ENCODE measurements around the gene CUL9.

Gene CUL9

GRCh38 chr6:43178150-43178549 lies 3.8 kb upstream of the CUL9 start:
- Histone ChIP-seq H3K4me1 (ENCODE audit: insufficient read depth, low read length) (peaks cover 50% of the 10 kb centered on the region), H3K36me3 (ENCODE audit: insufficient read depth, low read length) (peaks cover 57% of the 10 kb centered on the region), H2AFZ (ENCODE audit: low read depth, low read length) (no peak overlapping the region), H3K79me2 (ENCODE audit: insufficient read depth, low read length) (peaks cover 41% of the 10 kb centered on the region), H3K9ac (ENCODE audit: low read depth, low read length) (no peak overlapping the region), H3K4me2 (ENCODE audit: insufficient read depth, low read length) (no peak overlapping the region), H3K9me3 (ENCODE audit: insufficient read depth, low read length, severe bottlenecking) (no peaks in the 10 kb centered on the region), H3K27ac (ENCODE audit: low read length) (no peak overlapping the region), H3K4me3 (ENCODE audit: low read depth in 1 of 2, low read length in 2 of 2) (no peak overlapping the region), H3K27me3 (ENCODE audit: insufficient read depth, low read length, poor library complexity) (no peaks in the 10 kb centered on the region), H4K20me1 (ENCODE audit: insufficient read depth, low read length) (peaks cover 34% of the 10 kb centered on the region)
- ATAC-seq (ENCODE audit: insufficient read depth, low read depth) (no peak), DNase-seq (no peak)
- TF ChIP-seq EZH2 (IDR thresholded peaks at IDR 0.05; ENCODE audit: borderline replicate concordance, low read depth, low read length, severe bottlenecking) (no peak), CTCF (IDR thresholded peaks at IDR 0.05; ENCODE audit: borderline replicate concordance, extremely low read depth, low read length, poor library complexity, severe bottlenecking) (no peak)

- Histone ChIP-seq H3K27me3 (ENCODE audit: insufficient read depth, low read length, poor library complexity) (no peaks in the 10 kb centered on the region), H2AFZ (ENCODE audit: low read depth, low read length) (no peak overlapping the region), H3K4me3 (ENCODE audit: low read depth in 1 of 2, low read length in 2 of 2) (no peak overlapping the region), H3K27ac (ENCODE audit: low read length) (no peak overlapping the region), H3K9ac (ENCODE audit: low read depth, low read length) (no peak overlapping the region), H3K9me3 (ENCODE audit: insufficient read depth, low read length, severe bottlenecking) (no peaks in the 10 kb centered on the region), H3K36me3 (ENCODE audit: insufficient read depth, low read length) (peaks cover 51% of the 10 kb centered on the region), H3K79me2 (ENCODE audit: insufficient read depth, low read length) (peaks cover 38% of the 10 kb centered on the region), H3K4me2 (ENCODE audit: insufficient read depth, low read length) (no peak overlapping the region), H3K4me1 (ENCODE audit: insufficient read depth, low read length) (peaks cover 50% of the 10 kb centered on the region), H4K20me1 (ENCODE audit: insufficient read depth, low read length) (peaks cover 24% of the 10 kb centered on the region)
- no peak for ATAC-seq (ENCODE audit: insufficient read depth, low read depth)
- DNase-seq, result no peak
- TF ChIP-seq CTCF (IDR thresholded peaks at IDR 0.05; ENCODE audit: borderline replicate concordance, extremely low read depth, low read length, poor library complexity, severe bottlenecking) (no peak), EZH2 (IDR thresholded peaks at IDR 0.05; ENCODE audit: borderline replicate concordance, low read depth, low read length, severe bottlenecking) (no peak)
Observed at GRCh38 chr6:43178951-43179830, 2.8 kb upstream of the CUL9 start.

- Histone ChIP-seq H2AFZ (ENCODE audit: low read depth, low read length) (no peak overlapping the region), H3K9ac (ENCODE audit: low read depth, low read length) (no peak overlapping the region), H4K20me1 (ENCODE audit: insufficient read depth, low read length) (peaks cover 19% of the 10 kb centered on the region), H3K9me3 (ENCODE audit: insufficient read depth, low read length, severe bottlenecking) (no peaks in the 10 kb centered on the region), H3K4me2 (ENCODE audit: insufficient read depth, low read length) (no peak overlapping the region), H3K79me2 (ENCODE audit: insufficient read depth, low read length) (peaks cover 37% of the 10 kb centered on the region), H3K27me3 (ENCODE audit: insufficient read depth, low read length, poor library complexity) (no peaks in the 10 kb centered on the region), H3K27ac (ENCODE audit: low read length) (no peak overlapping the region), H3K4me3 (ENCODE audit: low read depth in 1 of 2, low read length in 2 of 2) (no peak overlapping the region), H3K36me3 (ENCODE audit: insufficient read depth, low read length) (peaks cover 50% of the 10 kb centered on the region), H3K4me1 (ENCODE audit: insufficient read depth, low read length) (peaks cover 50% of the 10 kb centered on the region)
- ATAC-seq (ENCODE audit: insufficient read depth, low read depth) (no peak), DNase-seq (no peak)
- TF ChIP-seq CTCF (IDR thresholded peaks at IDR 0.05; ENCODE audit: borderline replicate concordance, extremely low read depth, low read length, poor library complexity, severe bottlenecking) (no peak), EZH2 (IDR thresholded peaks at IDR 0.05; ENCODE audit: borderline replicate concordance, low read depth, low read length, severe bottlenecking) (no peak)
Observed at GRCh38 chr6:43180058-43180457, 1.9 kb upstream of the CUL9 start.
